T-helper 1 cell (primary cell): Measurements from ENCODE around the gene SSBP2.

Source experiments
- DNase-seq, 5 donors: peaks; one replicate each; pipeline ENCODE4 v3.0.0-alpha.2; 2012 to 2020

Gene SSBP2

GRCh38 chr5:81766611-81767010, 15.7 kb upstream of the SSBP2 start:
- no peak for DNase-seq

DNA sequence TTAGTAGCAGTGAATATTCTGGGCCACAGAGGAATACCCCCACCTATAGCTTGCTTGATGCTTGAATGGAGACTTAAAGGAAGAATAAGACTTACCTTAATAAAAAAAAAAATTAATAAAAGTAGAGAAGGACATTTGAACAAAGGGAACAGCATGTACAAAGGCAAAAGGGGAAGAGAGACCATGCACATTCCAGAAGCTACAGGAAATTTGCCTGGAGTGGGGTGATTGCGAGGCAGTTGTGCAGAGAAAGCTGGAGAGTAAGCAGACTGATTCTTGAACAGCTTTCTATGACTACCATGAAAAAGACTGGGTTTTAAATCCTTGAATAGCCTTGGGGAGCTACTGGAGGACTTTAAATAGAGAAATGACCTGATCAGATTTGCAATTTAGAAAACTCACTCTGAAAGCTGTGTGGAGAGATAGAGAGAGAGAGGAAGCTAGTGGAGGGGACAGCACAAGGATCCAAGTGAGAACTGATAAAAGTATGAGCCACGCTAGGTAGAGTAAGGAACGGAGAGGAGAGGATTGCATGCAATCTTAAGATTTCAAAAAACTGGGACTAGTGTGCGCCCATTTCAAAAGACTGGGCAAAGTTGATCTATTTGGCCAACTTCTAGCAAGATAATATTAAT, 12.5 kb upstream of the SSBP2 start:
- no peak for DNase-seq

GRCh38 chr5:81762853-81763252, 12.0 kb upstream of the SSBP2 start:
- no peak for DNase-seq

DNA sequence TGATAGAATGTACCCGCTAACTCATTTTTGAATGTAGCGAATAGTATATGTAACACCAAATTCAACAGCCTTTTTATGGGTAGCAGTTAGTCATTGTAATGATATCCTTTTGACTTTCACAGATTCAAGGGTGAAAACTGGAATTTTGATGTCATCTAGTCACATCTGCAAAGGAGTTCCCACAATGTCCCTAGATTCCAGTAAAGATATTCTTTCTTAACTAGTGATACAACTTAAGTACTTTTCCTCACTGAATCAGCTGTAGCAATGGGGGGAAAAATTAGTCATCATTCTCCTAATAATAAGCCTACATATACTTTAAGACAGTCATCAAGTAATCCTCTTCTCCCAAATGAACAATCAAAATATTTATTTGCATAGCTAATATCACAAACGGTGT, 11.5 kb upstream of the SSBP2 start:
- no peak for DNase-seq

GRCh38 chr5:81761970-81762369, 11.1 kb upstream of the SSBP2 start:
- no peak for DNase-seq

- DNase-seq = no peak
These were observed 10.4 kb upstream of the SSBP2 start for GRCh38 chr5:81761270-81761669.

- DNase-seq = no peak
These were observed 9.6 kb upstream of the SSBP2 start for GRCh38 chr5:81760521-81760920.

DNA sequence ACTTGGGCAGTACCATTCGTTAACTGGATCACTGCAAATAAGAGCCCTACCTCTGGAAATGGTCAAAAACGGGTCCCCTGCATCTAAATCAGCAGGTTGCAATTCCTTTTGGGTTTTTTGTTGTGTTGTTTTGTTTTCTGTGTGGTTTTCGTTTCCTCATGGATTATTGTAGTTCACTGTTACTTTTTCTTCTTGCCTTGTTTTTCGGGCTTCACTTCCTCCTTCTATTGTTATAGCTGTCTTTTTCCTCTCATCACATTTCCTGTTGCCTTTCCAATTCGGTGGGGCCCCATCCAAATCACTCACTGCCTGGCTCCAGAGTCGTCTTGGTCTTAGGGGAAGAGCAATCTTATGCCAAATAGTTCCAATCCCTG, 8.7 kb upstream of the SSBP2 start:
- no peak for DNase-seq

GRCh38 chr5:81757404-81757803, 6.5 kb upstream of the SSBP2 start:
- no peak for DNase-seq

- no peak for DNase-seq
These were observed 5.1 kb upstream of the SSBP2 start for GRCh38 chr5:81756016-81756415.

DNA sequence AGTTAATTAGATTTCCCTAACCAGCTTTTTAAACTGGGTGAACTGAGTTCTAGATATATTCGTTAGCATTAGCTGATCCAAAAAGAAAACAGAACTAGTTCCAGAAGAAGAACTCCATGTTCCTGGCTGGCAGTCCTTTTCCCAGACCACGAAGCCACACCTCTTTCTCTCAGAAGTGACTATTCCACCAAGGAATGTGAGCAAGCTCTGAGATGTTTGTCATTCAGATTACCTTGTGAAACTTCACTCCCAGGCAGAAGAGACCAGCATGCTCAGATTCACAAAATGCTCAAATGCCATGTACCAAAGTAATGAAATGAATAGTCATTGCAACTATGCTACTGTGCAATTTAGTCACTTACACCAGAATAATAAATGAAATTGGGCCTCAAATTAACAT, 4.4 kb upstream of the SSBP2 start:
- no peak for DNase-seq

DNA sequence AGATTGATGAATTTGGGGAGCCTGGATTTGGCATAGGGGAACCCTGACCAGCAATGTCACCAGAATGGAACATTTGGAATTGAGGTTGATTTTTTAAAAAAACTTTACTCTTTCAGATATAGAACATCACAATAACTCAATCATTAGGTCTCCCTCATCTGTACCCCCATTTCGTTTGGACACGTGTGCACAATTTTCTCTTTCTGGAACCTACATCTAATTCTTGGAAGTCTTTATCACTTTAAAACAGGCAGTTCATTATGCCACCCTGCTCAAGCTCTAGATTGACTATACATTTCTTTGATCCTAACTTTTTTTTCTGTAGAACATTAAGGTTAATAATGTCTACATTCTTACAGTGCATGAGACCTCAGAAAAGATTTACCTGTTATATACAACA, 3.7 kb upstream of the SSBP2 start:
- no peak for DNase-seq

- no peak for DNase-seq
These were observed 2.5 kb upstream of the SSBP2 start for GRCh38 chr5:81753429-81753828.

DNA sequence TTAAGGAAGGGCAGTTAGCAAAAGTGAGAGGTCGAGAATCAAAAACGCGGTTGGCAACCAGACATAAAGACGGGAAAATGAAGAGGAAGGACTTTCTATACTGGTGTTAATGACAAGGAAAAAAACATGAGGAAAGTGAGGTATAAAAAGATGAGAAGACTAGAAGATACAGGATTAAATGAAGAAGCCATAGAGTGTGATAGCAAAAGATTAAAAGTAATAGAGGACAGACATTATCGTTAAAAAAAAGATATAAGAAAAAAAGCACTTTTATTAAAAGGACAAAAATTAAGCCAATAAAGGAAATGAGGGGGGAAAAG, 1.7 kb upstream of the SSBP2 start:
- DNase-seq = no peak

DNA sequence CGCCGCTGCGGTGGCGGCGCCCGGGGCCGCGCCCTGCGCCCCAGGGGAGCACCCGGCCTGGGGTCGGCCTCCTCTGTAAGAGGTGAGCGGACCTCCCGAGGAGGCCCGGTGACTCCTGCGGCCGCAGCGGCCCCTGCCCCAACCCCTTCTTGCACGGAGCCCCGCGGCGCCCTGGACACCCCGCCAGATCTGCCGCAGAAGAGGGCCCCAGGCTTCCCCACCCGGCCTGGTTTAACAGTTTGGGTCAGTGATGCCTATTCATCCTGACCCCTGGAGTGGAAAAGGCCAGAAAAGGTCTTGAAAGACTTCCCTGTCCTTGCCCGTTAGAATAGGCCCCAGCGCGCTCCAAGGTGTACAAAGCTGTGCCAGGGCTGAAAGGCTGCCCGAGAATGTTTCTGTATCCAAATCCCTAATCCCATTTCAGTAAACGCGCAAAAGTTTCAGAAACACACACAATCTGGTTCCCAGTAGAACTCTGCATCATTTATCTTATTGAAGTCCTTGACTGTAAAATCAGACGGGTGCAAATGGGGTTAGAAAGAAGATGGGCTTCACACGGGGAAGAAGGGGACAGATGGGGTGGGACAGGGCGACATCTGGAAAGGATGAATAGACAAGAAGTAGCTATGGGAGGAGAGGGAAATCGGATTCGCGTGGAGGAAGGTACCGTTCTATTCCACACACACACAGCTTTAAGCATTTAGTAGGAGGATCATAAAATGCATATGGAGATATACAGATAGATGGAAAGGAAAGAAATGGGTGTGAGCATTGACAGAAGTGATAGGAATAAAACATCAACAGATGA, 1.1 kb upstream of the SSBP2 start:
- DNase-seq = peak in 2 of 5 donors; percentile 0 to 13

- DNase-seq = peak in 3 of 5 donors; percentile 13 to 41 (median 16)
These were observed 439 bp downstream of the SSBP2 start for GRCh38 chr5:81750308-81751008.

DNA sequence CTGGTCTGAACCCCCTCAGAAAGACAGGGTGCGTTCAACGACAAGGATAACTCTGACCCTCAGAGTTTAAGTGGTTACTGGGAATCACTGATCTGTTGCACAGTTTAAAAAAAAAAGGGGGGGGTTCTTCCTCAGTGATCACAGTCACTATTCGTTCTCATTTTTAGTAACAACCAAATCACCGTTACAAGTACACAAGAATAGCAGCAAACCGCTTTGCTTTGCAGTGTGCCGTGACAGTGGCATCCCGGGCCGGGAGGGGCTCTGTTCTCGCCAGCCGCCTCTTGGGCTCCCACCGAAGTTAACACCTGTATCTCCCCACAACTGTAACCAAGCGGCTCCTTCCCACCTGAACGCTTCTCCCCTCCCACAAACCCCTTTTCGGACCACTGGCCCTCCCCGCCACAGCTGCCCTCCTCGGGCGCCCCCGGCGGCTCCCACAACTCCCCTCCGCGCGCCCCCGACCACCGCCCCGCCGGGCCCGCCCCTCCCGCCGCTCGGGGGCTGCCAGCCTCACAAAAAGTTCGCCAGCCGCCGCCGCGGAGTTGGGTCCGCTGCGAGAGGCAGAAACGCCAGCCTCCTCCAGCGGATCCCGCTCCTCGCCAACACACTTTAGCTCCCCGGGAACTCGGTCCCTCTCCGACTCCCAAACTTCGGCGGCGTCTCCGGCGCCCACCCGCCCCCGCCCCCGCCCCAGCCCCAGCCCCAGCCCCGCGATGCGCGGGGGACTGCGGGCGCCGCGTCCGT, 1.2 kb downstream of the SSBP2 start:
- DNase-seq = peak; percentile 19 to 48 (median 35)

GRCh38 chr5:81749192-81749560, 1.7 kb downstream of the SSBP2 start:
- DNase-seq = no peak

GRCh38 chr5:81748556-81748955, 2.3 kb downstream of the SSBP2 start:
- no peak for DNase-seq

DNA sequence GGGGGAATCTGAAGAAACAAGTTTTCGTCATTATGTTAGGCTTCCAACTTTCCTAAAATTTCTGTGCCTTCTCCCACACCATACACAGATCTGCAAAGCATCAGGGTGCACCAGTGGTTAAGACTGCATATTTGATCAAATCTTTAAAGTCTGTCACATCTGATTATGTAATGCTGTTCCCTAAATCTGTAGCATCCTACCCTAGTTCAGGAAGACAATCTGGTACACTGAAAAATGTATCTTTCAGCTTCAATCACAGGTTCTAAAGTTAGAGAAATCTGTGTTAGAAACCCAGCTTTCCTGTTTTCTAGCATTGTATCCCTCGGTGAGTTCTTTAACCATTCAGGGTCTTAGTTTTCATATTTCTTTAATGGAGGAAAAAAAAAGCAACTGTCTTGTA, 3.9 kb downstream of the SSBP2 start:
- no peak for DNase-seq

GRCh38 chr5:81740758-81741157, 10.1 kb downstream of the SSBP2 start:
- DNase-seq = no peak

DNA sequence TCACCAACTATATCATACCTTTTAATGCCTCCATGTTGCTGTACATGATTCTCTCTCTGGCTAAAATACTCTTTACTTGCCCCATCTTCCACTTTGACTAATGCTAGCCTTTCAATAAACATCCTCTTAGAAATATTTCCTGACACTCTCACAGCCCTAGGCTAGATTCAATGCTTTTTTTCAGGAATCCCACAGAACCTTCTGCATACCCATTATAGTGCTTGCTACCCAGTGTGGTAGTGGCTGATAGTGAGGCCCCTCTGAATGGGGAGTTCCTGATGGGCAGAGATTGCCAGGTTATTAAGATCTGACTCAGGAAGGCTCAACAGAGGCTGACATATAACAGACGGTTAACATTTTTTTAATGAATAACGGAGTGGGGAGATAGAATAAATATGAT, 11.6 kb downstream of the SSBP2 start:
- DNase-seq = no peak

- no peak for DNase-seq
These were observed 21.6 kb downstream of the SSBP2 start for GRCh38 chr5:81729276-81729675.

DNA sequence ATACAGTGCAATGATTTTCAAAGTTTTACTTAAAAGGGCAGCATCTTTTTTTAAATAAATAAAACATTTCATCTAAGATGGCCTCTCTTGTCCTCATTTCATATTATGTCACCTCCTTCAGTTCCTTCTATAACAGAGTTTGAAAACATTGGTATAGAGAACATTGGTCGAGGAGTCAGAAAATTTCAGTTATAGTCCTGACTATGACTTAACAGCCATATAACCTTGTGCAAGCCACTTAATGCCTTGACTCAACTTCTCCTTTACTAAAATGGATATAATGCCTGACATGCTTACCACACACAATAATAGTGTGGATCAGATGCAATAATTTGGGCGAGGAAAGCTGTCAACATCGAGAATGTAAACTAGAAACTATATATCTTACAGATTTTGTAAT, 22.6 kb downstream of the SSBP2 start:
- DNase-seq = no peak
